Fibroblast of skin of left quadriceps (primary cell): ENCODE measurements around the gene CYSLTR2.

Experiments used
- DNase-seq, 2 experiments: peaks; one replicate each; pipeline ENCODE4 v3.0.0-alpha.2; 2013; ENCODE audit warnings: low read depth in 2 of 2

The CYSLTR2 gene

DNA sequence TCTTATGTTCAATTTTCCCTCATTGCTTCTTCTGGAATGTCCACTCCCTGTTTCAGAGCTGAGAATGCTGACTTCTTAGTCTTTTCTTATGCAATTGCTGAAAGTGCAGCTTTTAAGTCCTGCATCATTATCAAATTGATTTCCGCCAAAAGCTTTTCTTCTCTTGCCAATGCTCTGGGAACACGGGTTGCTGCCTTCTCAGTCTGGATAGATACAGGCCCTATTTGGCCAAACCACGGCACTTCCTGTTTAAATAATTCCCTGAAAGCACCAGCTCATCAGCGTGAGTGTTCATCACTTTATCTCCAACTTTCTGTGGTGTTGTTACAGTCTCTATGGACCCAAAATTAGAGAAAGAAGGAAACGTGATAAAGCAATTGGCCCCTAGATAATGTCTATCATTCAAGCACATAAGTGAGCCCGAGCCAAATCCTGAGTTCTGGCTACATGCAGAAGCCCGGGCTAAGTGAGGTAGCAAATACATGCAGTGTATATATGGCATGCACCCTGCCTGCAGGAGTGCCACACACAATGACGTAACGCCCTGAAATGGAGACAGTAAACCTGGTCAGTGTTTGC lies 85.7 kb downstream of the CYSLTR2 start:
- no peak for DNase-seq

- DNase-seq, result no peak
These were observed 87.6 kb downstream of the CYSLTR2 start for GRCh38 chr13:48741377-48741776.

- no peak for DNase-seq
These were observed 93.1 kb downstream of the CYSLTR2 start for GRCh38 chr13:48746821-48747220.

- DNase-seq, result no peak
These were observed 95.0 kb downstream of the CYSLTR2 start for GRCh38 chr13:48748681-48749080.

DNA sequence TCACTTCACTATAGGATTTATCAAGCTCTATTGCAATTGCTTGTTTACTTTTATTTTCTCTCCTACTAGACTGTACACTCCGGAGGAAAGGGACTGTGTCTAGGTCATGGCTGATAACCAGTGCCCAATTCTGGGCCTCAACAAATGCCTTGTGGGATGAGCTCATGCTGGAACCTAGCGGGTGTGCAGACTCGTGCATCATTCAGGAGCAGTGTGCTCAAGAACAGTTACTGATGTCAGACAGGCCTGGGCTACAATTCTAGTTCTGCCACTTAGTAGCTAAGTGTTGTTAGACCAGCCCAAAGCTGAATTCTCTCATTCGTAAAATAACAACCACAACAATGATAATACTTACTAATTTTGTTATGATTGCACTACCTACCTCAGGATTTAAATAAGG lies 95.4 kb downstream of the CYSLTR2 start:
- DNase-seq, result no peak

DNA sequence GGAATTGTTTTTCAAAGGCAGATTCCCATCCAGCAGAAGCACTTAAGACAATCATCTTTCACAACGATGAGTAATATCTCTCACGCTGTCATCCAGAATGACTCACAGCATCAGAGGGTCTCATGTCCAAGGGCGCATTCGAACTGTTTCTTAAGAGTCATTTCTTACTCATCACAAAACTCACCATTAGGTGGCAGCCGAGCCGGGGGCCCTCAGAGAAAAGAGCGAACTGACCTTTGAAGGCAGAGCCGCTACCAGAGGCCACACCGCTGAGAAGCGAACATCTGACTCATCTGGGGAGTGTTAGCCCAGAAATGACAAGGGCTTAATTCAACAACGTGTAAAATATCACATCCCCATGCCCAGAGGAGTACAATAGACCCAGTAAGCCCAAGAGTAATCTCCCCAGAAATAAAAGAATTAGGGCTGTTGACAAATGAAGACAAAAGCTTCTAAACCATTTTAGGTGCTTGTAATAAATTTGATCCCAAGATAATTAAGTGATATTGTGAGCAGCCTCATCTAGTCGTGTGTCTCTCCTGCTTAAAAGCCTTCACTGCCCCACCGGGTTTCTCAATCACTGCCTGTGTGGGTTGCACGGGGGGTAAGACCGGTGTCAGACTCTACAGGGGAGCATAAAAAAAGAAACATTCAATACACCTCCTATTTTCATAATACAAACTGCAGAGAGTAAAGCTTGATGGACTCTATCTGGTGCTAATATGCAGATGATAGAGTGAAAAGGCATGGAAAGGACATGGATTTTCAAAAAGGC lies 96.2 kb downstream of the CYSLTR2 start:
- peak; percentile 88 to 89 for DNase-seq

DNA sequence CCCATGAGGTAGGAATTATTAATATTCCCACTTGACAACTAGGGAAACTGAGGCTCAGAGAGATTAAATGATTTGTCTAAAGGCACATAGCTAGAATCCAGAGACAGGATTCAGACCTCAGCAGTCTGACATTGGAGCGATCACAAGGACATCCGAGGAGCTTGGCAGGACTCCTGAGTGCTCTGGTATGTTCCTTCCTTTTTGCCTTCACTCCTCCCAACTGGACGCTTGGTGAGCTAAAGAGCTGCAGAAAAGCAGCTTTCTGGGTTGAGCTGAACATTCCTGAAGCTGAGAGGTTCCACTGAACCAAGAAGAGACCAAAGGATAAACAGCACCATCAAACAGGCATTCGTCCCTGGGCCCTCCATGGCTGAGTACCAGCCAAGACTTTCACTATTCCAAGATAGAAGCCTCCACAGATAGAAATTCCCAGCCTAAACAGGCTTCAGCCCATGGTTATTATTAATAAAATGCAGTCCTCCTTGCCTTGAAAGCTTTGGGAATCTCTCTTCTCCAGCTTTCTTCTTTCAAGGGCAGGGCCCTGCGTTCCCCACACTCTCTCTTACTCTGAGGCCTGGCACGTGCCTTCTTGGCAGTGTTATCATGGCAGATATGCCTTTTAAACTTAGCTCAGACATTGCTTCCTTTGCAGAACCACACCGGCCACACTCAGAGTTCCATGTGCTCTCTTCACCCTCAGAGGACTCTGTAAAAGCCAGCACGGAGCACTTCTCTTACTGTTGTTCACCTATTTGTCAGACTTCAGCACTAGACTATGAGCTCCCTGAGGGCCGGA lies 97.1 kb downstream of the CYSLTR2 start:
- DNase-seq, result no peak

- no peak for DNase-seq
These were observed 106.9 kb downstream of the CYSLTR2 start for GRCh38 chr13:48760626-48761025.
